Measurements from ENCODE around the gene CYB5A.

DNA sequence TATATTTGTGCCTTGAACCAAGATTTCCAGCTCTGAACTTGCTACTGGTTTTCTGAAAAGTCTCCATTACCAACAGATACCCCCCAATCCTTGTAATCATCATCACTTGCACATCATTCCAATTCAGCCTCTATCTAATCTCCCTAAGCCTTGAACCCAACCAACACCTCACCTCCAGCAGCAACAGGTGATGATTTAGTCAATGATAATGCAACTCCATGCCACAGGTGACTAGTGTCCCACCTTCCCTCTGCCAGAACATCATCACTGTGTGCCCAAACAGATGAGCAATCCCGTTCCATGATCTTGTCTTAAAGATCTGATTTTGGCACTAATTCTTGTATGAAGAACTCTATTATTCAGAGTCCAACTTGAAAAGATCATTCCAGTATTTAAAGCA lies 75.9 kb downstream of the CYB5A start:
- no peak for TF ChIP-seq CTCF (IDR thresholded peaks at IDR 0.05; ENCODE audit: low read depth, low read length)
- TF ChIP-seq EZH2phosphoT487 (IDR thresholded peaks at IDR 0.05; ENCODE audit: low read depth), result no peak

Measured in OCI-LY3 (cell line).